Upper lobe of left lung (tissue), 6 donors: ENCODE measurements around the gene ASPHD1. TPM values are rescaled to one million over a fixed set of nuclear protein-coding genes. Genes with fewer than 3 reads are reported as not detected.
"Not testable (repeated sequence)": the region's sequence is repeated elsewhere in the genome, so short reads cannot be mapped to it uniquely, and the experiment has no call there.

Experiments used
- ATAC-seq, 2 donors: fragments of 200-7000 bp; cut with Tn5 transposase; one replicate each; pipeline ENCODE4 v1.9.1; 2022; ENCODE audit warnings: mild to moderate bottlenecking in 2 of 2, moderate library complexity in 2 of 2; ENCODE audit not compliant: low FRiP score in 2 of 2
- DNase-seq, 2 donors: peaks; one replicate each; pipeline ENCODE4 v3.0.0-alpha.2; 2019 to 2020
- H3K27ac ChIP-seq, 4 donors: fragments of 200-600 bp; sonication (generic); one replicate each; pipeline ENCODE4 v1.5.1; 2016 to 2019
- H3K27me3 ChIP-seq, 4 donors: fragments of 200-600 bp; sonication (generic); one replicate each; pipeline ENCODE4 v1.5.1; 2017 to 2019
- H3K36me3 ChIP-seq, 4 donors: fragments of 200-600 bp; sonication (generic); one replicate each; pipeline ENCODE4 v1.5.1; 2016 to 2019
- H3K4me1 ChIP-seq, 4 donors: fragments of 200-600 bp; sonication (generic); one replicate each; pipeline ENCODE4 v1.5.1; 2018 to 2019
- H3K4me3 ChIP-seq, 4 donors: fragments of 200-600 bp; sonication (generic); one replicate each; pipeline ENCODE4 v1.5.1; 2017 to 2019; ENCODE audit warnings: mild to moderate bottlenecking in 2 of 4, moderate library complexity in 1 of 4
- H3K9me3 ChIP-seq, 4 donors: fragments of 200-600 bp; sonication (generic); one replicate each; pipeline ENCODE4 v1.5.1; 2018 to 2019
- CTCF ChIP-seq, 6 experiments: fragments of 450-650 bp in 4 of 6; fragments of 200-600 bp in 2 of 6; sonication (generic) in 2 of 6; IDR thresholded peaks; one replicate each; pipeline ENCODE4 v1.5.1; 2016 to 2019; ENCODE audit warnings: antibody characterized with exemption in 6 of 6
- EP300 ChIP-seq, 4 donors: sonication (generic); formaldehyde crosslinking; IDR thresholded peaks; one replicate each; pipeline ENCODE4 v1.5.1; 2017; ENCODE audit warnings: antibody characterized with exemption in 4 of 4, control low read depth in 2 of 4
- POLR2A ChIP-seq, 4 donors: fragments of 450-650 bp; IDR thresholded peaks; one replicate each; pipeline ENCODE4 v1.5.1; 2016 to 2017; ENCODE audit warnings: antibody characterized with exemption in 4 of 4, mild to moderate bottlenecking in 2 of 4
- POLR2AphosphoS5 ChIP-seq, 2 donors: sonication (generic); formaldehyde crosslinking; IDR thresholded peaks; one replicate each; pipeline ENCODE4 v1.5.1; 2017; ENCODE audit warnings: antibody characterized with exemption in 2 of 2
- WGBS, 2 donors: methylation state at CpG; one replicate each; pipeline ENCODE4 v1.1.5; 2017 to 2018; 5-methylcytosine and 5-hydroxymethylcytosine counted together
- total RNA-seq, 6 donors: library from RNA; depleted of rRNA in 4 of 6; stranded (reverse); fragments of >200 nt in 4 of 6; gene quantifications; one replicate each; pipeline versions ENCODE4 v1.1.0 to v1.2.1, GENCODE V29; 2016 to 2021
- donor health status: DM: no; HTN: no; CAD: no; lungs with moderate emphysema.
- donor health status: DM: no; HTN: yes; CAD: no; lungs with severe emphysema.

The ASPHD1 gene
- total RNA-seq, 6 donors from 2014 or later: 0.78 to 4.2 (median 2.4) TPM; not detected in 1

GRCh38 chr16:29868396-29869009 is 31.8 kb upstream of the ASPHD1 start:
- no peaks in the 10 kb centered on the region for H3K27me3 ChIP-seq
- DNase-seq: no peak
- no peaks in the 10 kb centered on the region for H3K36me3 ChIP-seq
- no peak for ATAC-seq
- H3K4me3 ChIP-seq: no peak overlapping the region
- H3K27ac ChIP-seq: no peak overlapping the region
- H3K4me1 ChIP-seq: peaks cover 4 to 6% (median 4%) of the 10 kb centered on the region in 4 donors
- H3K9me3 ChIP-seq: no peaks in the 10 kb centered on the region
- TF ChIP-seq POLR2AphosphoS5 (IDR thresholded peaks at IDR 0.05) (no peak), POLR2A (IDR thresholded peaks at IDR 0.05) (no peak), EP300 (IDR thresholded peaks at IDR 0.05) (no peak), CTCF (IDR thresholded peaks at IDR 0.05) (no peak)
- WGBS, 2 donors: 67 to 84% methylated on average over 8 of the region's 8 CpGs

GRCh38 chr16:29869067-29869466 is 31.2 kb upstream of the ASPHD1 start:
- ATAC-seq, H3K4me1 ChIP-seq, DNase-seq, H3K36me3 ChIP-seq, H3K27me3 ChIP-seq, H3K27ac ChIP-seq, H3K9me3 ChIP-seq, H3K4me3 ChIP-seq: not testable (repeated sequence)
- 93% methylated on average over 8 of the region's 8 CpGs for WGBS, 2 donors

- no peaks in the 10 kb centered on the region for H3K36me3 ChIP-seq
- ATAC-seq (no peak), DNase-seq (no peak)
- no peak overlapping the region for H3K4me3 ChIP-seq
- H3K27ac ChIP-seq: no peak overlapping the region
- no peaks in the 10 kb centered on the region for H3K9me3 ChIP-seq
- H3K27me3 ChIP-seq: peaks cover 0 to 12% (median 2%) of the 10 kb centered on the region in 4 donors
- WGBS, 2 donors: 93 to 97% methylated on average over 11 to 16 of the region's 16 CpGs
- H3K4me1 ChIP-seq: peaks cover 8 to 12% (median 9%) of the 10 kb centered on the region in 4 donors
- TF ChIP-seq POLR2A (IDR thresholded peaks at IDR 0.05) (no peak), CTCF (IDR thresholded peaks at IDR 0.05) (no peak), POLR2AphosphoS5 (IDR thresholded peaks at IDR 0.05) (no peak), EP300 (IDR thresholded peaks at IDR 0.05) (no peak)
Measured at GRCh38 chr16:29871822-29872546, 28.3 kb upstream of the ASPHD1 start.

- no peaks in the 10 kb centered on the region for H3K9me3 ChIP-seq
- no peak overlapping the region for H3K4me3 ChIP-seq
- peaks cover 0 to 21% (median 4%) of the 10 kb centered on the region in 4 donors for H3K27me3 ChIP-seq
- TF ChIP-seq POLR2A (IDR thresholded peaks at IDR 0.05) (no peak), CTCF (IDR thresholded peaks at IDR 0.05) (no peak), EP300 (IDR thresholded peaks at IDR 0.05) (no peak), POLR2AphosphoS5 (IDR thresholded peaks at IDR 0.05) (no peak)
- ATAC-seq: no peak
- WGBS, 2 donors: 94% methylated on average over 6 to 24 of the region's 26 CpGs
- no peak overlapping the region for H3K27ac ChIP-seq
- peak in 1 of 2 donors; percentile 80 for DNase-seq
- H3K4me1 ChIP-seq: peaks cover 12 to 20% (median 14%) of the 10 kb centered on the region in 4 donors
- no peaks in the 10 kb centered on the region for H3K36me3 ChIP-seq
Measured at GRCh38 chr16:29873319-29873718, 27.0 kb upstream of the ASPHD1 start.

- WGBS, 2 donors: 95 to 100% methylated on average over 1 to 6 of the region's 6 CpGs
- TF ChIP-seq POLR2A (IDR thresholded peaks at IDR 0.05) (no peak), CTCF (IDR thresholded peaks at IDR 0.05) (no peak), POLR2AphosphoS5 (IDR thresholded peaks at IDR 0.05) (no peak), EP300 (IDR thresholded peaks at IDR 0.05) (no peak)
Measured at GRCh38 chr16:29875206-29875605, 25.1 kb upstream of the ASPHD1 start.

More at GRCh38 chr16:29875206-29875605, 25.1 kb upstream of the ASPHD1 start:
- H3K4me1 ChIP-seq: peaks cover 12 to 20% (median 14%) of the 10 kb centered on the region in 4 donors
- no peak for ATAC-seq
- no peaks in the 10 kb centered on the region for H3K9me3 ChIP-seq
- H3K4me3 ChIP-seq: no peak overlapping the region
- no peak for DNase-seq
- no peaks in the 10 kb centered on the region for H3K36me3 ChIP-seq
- peaks cover 0 to 21% (median 4%) of the 10 kb centered on the region in 4 donors for H3K27me3 ChIP-seq
- H3K27ac ChIP-seq: no peak overlapping the region
